ENCODE results near the gene HRH2.

DNA sequence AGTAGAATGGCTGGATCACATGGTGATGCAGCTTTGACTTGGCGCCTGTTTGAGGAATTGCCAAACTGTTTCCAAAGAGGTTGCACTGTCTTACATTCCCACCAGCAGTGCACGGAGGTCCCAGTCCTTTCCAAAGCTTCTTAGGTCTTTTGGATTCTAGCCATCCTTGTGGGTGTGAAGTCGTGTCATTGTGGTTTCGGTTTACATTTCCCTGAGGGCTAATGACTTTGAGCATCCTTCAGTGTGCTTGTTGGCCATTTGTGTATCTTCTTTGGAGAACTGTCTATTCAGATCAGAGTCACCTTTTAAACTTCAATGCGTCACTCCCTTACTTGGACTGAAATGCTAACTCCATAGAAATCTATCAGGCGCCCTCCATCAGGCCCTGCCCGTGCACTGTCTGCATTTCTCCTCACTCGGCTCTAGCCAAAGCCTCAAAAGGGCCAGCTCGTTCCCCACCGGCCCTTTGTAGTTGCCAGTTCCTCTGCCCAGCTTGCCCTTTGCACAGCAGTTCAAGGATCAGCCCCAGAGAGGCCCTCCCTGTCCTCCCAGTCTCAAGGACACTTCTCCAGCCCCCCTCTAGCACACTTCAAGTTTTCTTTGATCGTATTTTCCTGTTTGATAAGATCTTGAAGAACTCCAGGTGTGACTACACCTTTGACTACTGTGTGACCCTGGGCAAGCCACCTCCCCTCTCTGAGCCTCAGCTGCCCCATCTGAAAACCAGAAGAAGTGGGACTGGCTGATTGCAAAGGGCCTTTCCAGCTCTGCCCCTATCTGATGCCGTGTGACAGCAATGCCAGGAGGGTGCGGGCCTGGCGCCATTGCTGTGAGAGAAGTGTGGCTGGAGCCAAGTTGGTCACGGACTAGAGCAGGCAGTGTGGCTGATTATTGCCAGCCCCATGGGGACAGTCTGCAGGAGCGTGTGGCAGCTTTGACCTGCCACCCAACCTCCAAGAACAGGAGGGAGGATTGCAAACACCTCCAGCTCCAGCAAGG is 5.6 kb downstream of the HRH2 start:
- no peak for TF ChIP-seq TARDBP (IDR thresholded peaks at IDR 0.05)
- no peak for TF ChIP-seq NFRKB (IDR thresholded peaks at IDR 0.05)
- TF ChIP-seq BHLHE40 (IDR thresholded peaks at IDR 0.05; ENCODE audit: borderline replicate concordance) = no peak
- TF ChIP-seq FOXK2 (IDR thresholded peaks at IDR 0.05) = no peak
- TF ChIP-seq FOXA1 (IDR thresholded peaks at IDR 0.05) = no peak
- TF ChIP-seq L3MBTL2 (conservative IDR thresholded peaks at IDR 0.05) = no peak
- TF ChIP-seq FOXM1 (IDR thresholded peaks at IDR 0.05; ENCODE audit: borderline replicate concordance) = no peak
- TF ChIP-seq ZNF384 (IDR thresholded peaks at IDR 0.05) = no peak
- TF ChIP-seq, protein P1, sequence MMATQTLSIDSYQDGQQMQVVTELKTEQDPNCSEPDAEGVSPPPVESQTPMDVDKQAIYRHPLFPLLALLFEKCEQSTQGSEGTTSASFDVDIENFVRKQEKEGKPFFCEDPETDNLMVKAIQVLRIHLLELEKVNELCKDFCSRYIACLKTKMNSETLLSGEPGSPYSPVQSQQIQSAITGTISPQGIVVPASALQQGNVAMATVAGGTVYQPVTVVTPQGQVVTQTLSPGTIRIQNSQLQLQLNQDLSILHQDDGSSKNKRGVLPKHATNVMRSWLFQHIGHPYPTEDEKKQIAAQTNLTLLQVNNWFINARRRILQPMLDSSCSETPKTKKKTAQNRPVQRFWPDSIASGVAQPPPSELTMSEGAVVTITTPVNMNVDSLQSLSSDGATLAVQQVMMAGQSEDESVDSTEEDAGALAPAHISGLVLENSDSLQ (IDR thresholded peaks at IDR 0.05) = no peak
- no peak for TF ChIP-seq ELF4 (IDR thresholded peaks at IDR 0.05)
- TF ChIP-seq SUZ12 (IDR thresholded peaks at IDR 0.05) = no peak
- no peak for TF ChIP-seq SP1 (IDR thresholded peaks at IDR 0.05)

Data from HEK293T (cell line).